ENCODE measurements around the gene GATA5.

DNA sequence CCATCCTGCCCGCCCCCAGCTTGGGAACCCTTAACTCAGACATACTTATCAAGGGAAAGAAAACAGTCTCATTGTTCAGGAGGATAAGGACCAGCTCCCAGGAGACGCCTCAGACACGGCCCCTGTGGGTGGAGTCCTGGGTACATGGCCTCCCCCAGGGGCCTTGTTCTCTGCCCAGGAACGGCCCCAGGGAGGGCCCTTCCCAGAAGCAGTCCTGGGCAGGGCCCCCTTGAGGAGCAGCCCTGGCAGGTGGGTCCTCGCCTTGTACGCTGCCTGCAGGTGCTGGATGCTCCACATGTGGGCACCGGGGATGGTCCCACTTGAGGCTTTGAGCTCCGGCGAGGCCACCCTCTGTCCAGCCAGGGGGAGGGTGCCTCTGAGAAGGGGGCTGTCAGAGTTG is 4.5 kb upstream of the GATA5 start:
- TF ChIP-seq EP300 (IDR thresholded peaks at IDR 0.05; ENCODE audit: borderline replicate concordance in 1 of 2, low read depth in 1 of 2, low read length in 1 of 2) (no peak), ZBTB33 (IDR thresholded peaks at IDR 0.05; ENCODE audit: borderline replicate concordance, low read depth) (no peak), POLR2AphosphoS5 (IDR thresholded peaks at IDR 0.05; ENCODE audit: low read depth, low read length) (no peak), REST (IDR thresholded peaks at IDR 0.05; ENCODE audit: low read depth, low read length) (no peak)
- TF ChIP-seq, protein P1, sequence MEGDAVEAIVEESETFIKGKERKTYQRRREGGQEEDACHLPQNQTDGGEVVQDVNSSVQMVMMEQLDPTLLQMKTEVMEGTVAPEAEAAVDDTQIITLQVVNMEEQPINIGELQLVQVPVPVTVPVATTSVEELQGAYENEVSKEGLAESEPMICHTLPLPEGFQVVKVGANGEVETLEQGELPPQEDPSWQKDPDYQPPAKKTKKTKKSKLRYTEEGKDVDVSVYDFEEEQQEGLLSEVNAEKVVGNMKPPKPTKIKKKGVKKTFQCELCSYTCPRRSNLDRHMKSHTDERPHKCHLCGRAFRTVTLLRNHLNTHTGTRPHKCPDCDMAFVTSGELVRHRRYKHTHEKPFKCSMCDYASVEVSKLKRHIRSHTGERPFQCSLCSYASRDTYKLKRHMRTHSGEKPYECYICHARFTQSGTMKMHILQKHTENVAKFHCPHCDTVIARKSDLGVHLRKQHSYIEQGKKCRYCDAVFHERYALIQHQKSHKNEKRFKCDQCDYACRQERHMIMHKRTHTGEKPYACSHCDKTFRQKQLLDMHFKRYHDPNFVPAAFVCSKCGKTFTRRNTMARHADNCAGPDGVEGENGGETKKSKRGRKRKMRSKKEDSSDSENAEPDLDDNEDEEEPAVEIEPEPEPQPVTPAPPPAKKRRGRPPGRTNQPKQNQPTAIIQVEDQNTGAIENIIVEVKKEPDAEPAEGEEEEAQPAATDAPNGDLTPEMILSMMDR (IDR thresholded peaks at IDR 0.05), result no peak
